NCI-H460 (cell line): ENCODE data around the gene HIC2. TPM values are rescaled to one million over a fixed set of nuclear protein-coding genes. Genes with fewer than 3 reads are reported as not detected.
"Not testable (repeated sequence)": the region's sequence is repeated elsewhere in the genome, so short reads cannot be mapped to it uniquely, and the experiment has no call there.

ENCODE experiments used
- DNase-seq: peaks from one replicate; pipeline ENCODE4 v3.0.0-alpha.2; 2016; ENCODE audit warnings: low read depth; ENCODE audit errors: extremely low read depth
- total RNA-seq: library from RNA; depleted of rRNA; stranded (reverse); fragments of >200 nt; shearing (Covaris generic); gene quantifications from 2 replicates; pipeline ENCODE4 v1.2.3, GENCODE V29; 2014

The HIC2 gene
- total RNA-seq, 1 experiment from 2014 or later, result 1.9 TPM

GRCh38 chr22:21434378-21435233, 17.4 kb downstream of the HIC2 start:
- DNase-seq, result not testable (repeated sequence)

- not testable (repeated sequence) for DNase-seq
Observed at GRCh38 chr22:21435998-21436810, 19.0 kb downstream of the HIC2 start.

GRCh38 chr22:21438013-21438412, 20.8 kb downstream of the HIC2 start:
- not testable (repeated sequence) for DNase-seq

GRCh38 chr22:21440018-21440636, 23.0 kb downstream of the HIC2 start:
- DNase-seq, result not testable (repeated sequence)

DNA sequence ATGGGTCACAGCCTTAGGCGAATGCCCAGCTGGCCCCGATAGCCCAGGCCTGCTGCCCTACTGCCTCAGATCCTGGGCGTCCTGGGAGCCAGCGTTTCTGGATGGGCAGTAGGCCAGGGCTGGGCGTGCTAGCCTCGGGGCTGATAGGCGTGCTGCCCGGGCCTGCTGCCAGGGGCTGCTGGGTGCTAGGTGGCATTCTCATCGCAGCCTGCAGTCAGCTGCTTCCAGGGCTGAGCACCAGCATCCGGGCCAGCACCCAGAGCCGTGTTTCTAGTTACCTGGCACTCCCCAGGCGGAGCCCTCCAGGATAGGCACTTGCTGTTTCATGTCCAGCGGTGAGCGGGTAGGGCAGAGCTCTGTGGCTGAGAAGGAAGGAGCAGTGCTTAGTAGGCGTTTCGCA, 23.5 kb downstream of the HIC2 start:
- not testable (repeated sequence) for DNase-seq

- DNase-seq, result not testable (repeated sequence)
Observed at GRCh38 chr22:21441170-21441569, 24.0 kb downstream of the HIC2 start.

- not testable (repeated sequence) for DNase-seq
Observed at GRCh38 chr22:21442123-21442522, 25.0 kb downstream of the HIC2 start.

GRCh38 chr22:21442646-21443045, 25.5 kb downstream of the HIC2 start:
- DNase-seq, result not testable (repeated sequence)

- no peak for DNase-seq
Observed at GRCh38 chr22:21443057-21443734, 26.0 kb downstream of the HIC2 start.

GRCh38 chr22:21443735-21444421, 26.7 kb downstream of the HIC2 start:
- no peak for DNase-seq

DNA sequence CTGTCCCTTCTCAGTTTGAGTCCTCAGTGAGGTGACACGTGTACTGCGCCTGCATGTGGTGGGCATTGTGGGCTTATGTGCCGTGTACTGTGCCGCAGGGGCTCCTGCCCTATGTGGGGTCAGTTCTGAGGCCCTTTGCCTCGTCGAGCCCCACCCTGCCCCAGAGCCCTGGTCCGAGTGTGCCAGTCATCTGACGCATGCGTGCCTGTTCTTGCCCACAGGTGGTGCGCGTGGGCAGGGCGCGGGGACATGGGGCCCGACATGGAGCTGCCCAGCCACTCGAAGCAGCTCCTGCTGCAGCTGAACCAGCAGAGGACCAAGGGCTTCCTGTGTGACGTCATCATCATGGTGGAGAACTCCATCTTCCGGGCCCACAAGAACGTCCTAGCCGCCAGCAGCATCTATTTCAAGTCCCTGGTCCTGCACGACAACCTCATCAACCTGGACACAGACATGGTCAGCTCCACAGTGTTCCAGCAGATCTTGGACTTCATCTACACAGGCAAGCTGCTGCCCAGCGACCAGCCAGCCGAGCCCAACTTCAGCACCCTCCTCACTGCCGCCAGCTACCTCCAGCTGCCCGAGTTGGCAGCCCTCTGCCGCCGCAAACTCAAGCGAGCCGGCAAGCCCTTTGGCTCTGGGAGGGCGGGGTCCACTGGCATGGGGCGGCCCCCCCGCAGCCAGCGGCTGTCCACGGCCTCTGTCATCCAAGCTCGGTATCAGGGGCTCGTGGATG, 27.7 kb downstream of the HIC2 start:
- DNase-seq, result no peak

GRCh38 chr22:21445437-21446127, 28.4 kb downstream of the HIC2 start:
- no peak for DNase-seq

DNA sequence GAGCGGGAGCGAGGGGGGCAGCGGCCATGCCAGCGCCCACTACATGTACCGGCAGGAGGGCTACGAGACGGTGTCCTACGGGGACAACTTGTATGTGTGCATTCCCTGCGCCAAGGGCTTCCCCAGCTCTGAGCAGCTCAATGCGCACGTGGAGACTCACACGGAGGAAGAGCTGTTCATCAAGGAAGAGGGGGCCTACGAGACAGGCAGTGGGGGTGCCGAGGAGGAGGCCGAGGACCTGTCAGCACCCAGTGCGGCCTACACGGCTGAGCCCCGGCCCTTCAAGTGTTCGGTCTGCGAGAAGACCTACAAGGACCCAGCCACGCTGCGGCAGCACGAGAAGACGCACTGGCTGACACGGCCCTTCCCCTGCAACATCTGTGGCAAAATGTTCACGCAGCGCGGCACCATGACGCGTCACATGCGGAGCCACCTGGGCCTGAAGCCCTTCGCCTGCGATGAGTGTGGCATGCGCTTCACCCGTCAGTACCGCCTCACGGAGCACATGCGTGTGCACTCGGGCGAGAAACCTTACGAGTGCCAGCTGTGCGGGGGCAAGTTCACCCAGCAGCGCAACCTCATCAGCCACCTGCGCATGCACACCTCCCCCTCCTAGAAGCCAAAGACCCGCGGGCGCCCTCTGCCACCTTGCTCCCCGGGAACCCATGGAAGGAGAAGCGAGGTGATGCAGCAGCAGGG, 29.1 kb downstream of the HIC2 start:
- no peak for DNase-seq

GRCh38 chr22:21446827-21447690, 29.9 kb downstream of the HIC2 start:
- no peak for DNase-seq

- DNase-seq, result no peak
Observed at GRCh38 chr22:21447694-21448402, 30.7 kb downstream of the HIC2 start.

DNA sequence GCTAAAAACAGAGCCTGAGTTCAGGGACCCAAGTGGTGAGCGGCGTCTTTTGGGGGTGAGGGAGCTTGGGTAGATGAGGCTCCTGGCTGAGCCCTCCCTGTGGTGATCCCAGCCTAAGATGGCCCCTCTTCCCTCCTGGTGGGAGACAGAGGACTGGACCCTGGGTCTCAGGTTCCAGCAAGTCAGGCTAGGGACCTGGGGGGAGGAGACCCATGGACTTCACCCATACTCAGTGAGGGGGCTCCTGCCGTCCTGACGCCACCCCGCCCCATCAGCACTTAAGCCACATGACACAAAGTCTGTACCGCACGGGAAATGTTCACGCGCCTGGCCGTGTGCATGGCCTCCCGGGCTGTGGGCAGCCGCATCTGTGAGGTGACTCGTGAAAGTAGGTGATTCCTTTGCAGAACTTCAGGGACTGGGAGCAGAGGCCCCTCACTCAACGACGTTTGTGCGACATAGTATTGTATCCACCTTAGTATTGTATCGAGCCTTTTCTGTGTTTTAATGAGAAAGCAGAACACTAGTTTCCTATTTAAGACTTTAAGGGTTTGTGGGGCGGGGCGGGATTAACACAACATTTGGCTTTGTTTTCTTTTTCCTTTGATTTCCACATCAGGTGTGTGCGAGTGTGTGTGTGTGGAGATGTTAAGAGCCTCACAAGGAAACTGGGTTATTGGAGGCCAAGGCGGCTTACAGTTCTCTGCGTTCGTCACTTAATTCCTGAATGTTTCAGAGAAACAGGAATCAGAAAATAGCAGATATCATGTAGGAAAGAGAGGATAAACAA, 31.7 kb downstream of the HIC2 start:
- no peak for DNase-seq
